T47D (cell line): Measurements from ENCODE around the gene TANGO2.

ENCODE experiments used
- DNase-seq, 2 experiments: peaks; one replicate each; pipeline versions ENCODE4 v3.0.0 to v3.0.0-alpha.2; 2011 to 2012; ENCODE audit warnings: low read depth in 1 of 2, low spot score in 1 of 2
- JUND ChIP-seq: IDR thresholded peaks from 2 replicates; pipeline ENCODE4 v1.6.1; 2012; ENCODE audit warnings: low read depth
- in situ Hi-C: cut with HindIII; loops from 2 replicates; pipeline ENCODE4 v1.10.0; 2016; ENCODE audit warnings: low sequenced_read_pairs, low pct_unique_long_range_greater_than_20kb

TANGO2 gene

GRCh38 chr22:20094197-20094807, 73.4 kb downstream of the TANGO2 start:
- in situ Hi-C loops: no loop called here
- no peak for DNase-seq
- no peak for TF ChIP-seq JUND

GRCh38 chr22:20095521-20095920, 74.6 kb downstream of the TANGO2 start:
- TF ChIP-seq JUND: no peak
- in situ Hi-C loops: no loop called here
- DNase-seq: no peak

GRCh38 chr22:20096574-20097420, 75.9 kb downstream of the TANGO2 start:
- no peak for TF ChIP-seq JUND
- in situ Hi-C loops: no loop called here

GRCh38 chr22:20099099-20099711, 78.3 kb downstream of the TANGO2 start:
- in situ Hi-C loops: no loop called here
- TF ChIP-seq JUND: no peak
- DNase-seq: no peak

More at GRCh38 chr22:20096574-20097420, 75.9 kb downstream of the TANGO2 start:
- no peak for DNase-seq

- DNase-seq: no peak
- in situ Hi-C loops: no loop called here
- TF ChIP-seq JUND: no peak
Observed at GRCh38 chr22:20101638-20102037, 80.7 kb downstream of the TANGO2 start.

GRCh38 chr22:20102203-20102780, 81.4 kb downstream of the TANGO2 start:
- in situ Hi-C loops: no loop called here
- TF ChIP-seq JUND: no peak
- no peak for DNase-seq

- no peak for DNase-seq
- in situ Hi-C loops: no loop called here
- no peak for TF ChIP-seq JUND
Observed at GRCh38 chr22:20105456-20106204, 84.7 kb downstream of the TANGO2 start.

- no peak for DNase-seq
- in situ Hi-C loops: no loop called here
- no peak for TF ChIP-seq JUND
Observed at GRCh38 chr22:20106205-20106848, 85.4 kb downstream of the TANGO2 start.

- in situ Hi-C loops: no loop called here
- DNase-seq: no peak
- TF ChIP-seq JUND: no peak
Observed at GRCh38 chr22:20106849-20107237, 85.9 kb downstream of the TANGO2 start.

- in situ Hi-C loops: no loop called here
- no peak for DNase-seq
- TF ChIP-seq JUND: no peak
Observed at GRCh38 chr22:20107471-20107901, 86.6 kb downstream of the TANGO2 start.

GRCh38 chr22:20107951-20108756, 87.2 kb downstream of the TANGO2 start:
- DNase-seq: no peak
- TF ChIP-seq JUND: no peak
- in situ Hi-C loops: no loop called here
